ENCODE data around the gene PBX1. TPM values are rescaled to one million over a fixed set of nuclear protein-coding genes. Genes with fewer than 3 reads are reported as not detected.

Gene PBX1
- total and polyA plus RNA-seq, 2 of the 4 experiments (the other 2 are of a cell fraction): 13.9 to 17.9 TPM

- no peak overlapping the region for H3K4me2 ChIP-seq (ENCODE audit: low read depth, low read length)
- no peak overlapping the region for H4K5ac ChIP-seq (ENCODE audit: low read depth, low read length)
- intact Hi-C loops (cut with micrococcal nuclease): no loop called here
- CTCF ChIA-PET: interaction anchor here (0.5 kb wide), 1 partner anchor 144 kb away, joined by 5 read pairs; no protein-coding TSS in a partner anchor
- no peak overlapping the region for H3K9ac ChIP-seq (ENCODE audit: low read depth, low read length)
- no peaks in the 10 kb centered on the region for H3K79me1 ChIP-seq (ENCODE audit: low read depth in 1 of 2, low read length in 2 of 2)
- no peaks in the 10 kb centered on the region for H4K20me1 ChIP-seq (ENCODE audit: insufficient read depth, low read length)
- no peak overlapping the region for H3K4ac ChIP-seq (ENCODE audit: low read depth, low read length)
- no peak overlapping the region for H2BK120ac ChIP-seq (ENCODE audit: low read depth, low read length)
- POLR2A ChIA-PET (ENCODE audit: unreplicated experiment): no interaction called here
- H3K14ac ChIP-seq (replicated peaks; ENCODE audit: low read depth, low read length): no peak overlapping the region
- no peak overlapping the region for H2BK20ac ChIP-seq (ENCODE audit: low read depth, low read length)
- H3K27ac ChIP-seq (ENCODE audit: insufficient read depth, low read length): no peak overlapping the region
- no peak overlapping the region for H4K8ac ChIP-seq (ENCODE audit: low read depth in 2 of 2, low read length in 2 of 2)
- no CpG with 5 or more reads among the region's 11 CpGs for WGBS, 2 experiments (ENCODE audit: extremely low coverage in 2 of 2, insufficient read length in 1 of 2)
- TF ChIP-seq FOS (IDR thresholded peaks at IDR 0.05; ENCODE audit: low read depth, low read length) (no peak), MAFK (IDR thresholded peaks at IDR 0.05; ENCODE audit: low read depth, low read length) (no peak), CTCF (conservative IDR thresholded peaks at IDR 0.05; ENCODE audit: low read depth, low read length) (no peak), ELK1 (IDR thresholded peaks at IDR 0.05; ENCODE audit: borderline replicate concordance, low read depth, low read length) (no peak), CHD1 (IDR thresholded peaks at IDR 0.05; ENCODE audit: low read depth, low read length) (no peak), MXI1 (IDR thresholded peaks at IDR 0.05; ENCODE audit: borderline replicate concordance, low read depth, low read length) (no peak), RCOR1 (IDR thresholded peaks at IDR 0.05; ENCODE audit: insufficient replicate concordance, low read length) (no peak), MAZ (IDR thresholded peaks at IDR 0.05; ENCODE audit: borderline replicate concordance, low read depth, low read length) (no peak), SMC3 (IDR thresholded peaks at IDR 0.05; ENCODE audit: low read depth, low read length) (no peak), RFX5 (IDR thresholded peaks at IDR 0.05; ENCODE audit: low read depth, low read length) (no peak), NFE2L2 (IDR thresholded peaks at IDR 0.05; ENCODE audit: low read depth, low read length) (no peak), RAD21 (IDR thresholded peaks at IDR 0.05; ENCODE audit: low read length) (no peak), POLR2A (IDR thresholded peaks at IDR 0.05; ENCODE audit: low read depth, low read length) (no peak), USF2 (IDR thresholded peaks at IDR 0.05; ENCODE audit: low read depth, low read length) (no peak), BHLHE40 (IDR thresholded peaks at IDR 0.05; ENCODE audit: low read depth, low read length) (no peak), CEBPB (IDR thresholded peaks at IDR 0.05; ENCODE audit: low read depth, low read length) (no peak)
- no peak overlapping the region for H3K23ac ChIP-seq (ENCODE audit: low read depth, low read length)
- H3K27me3 ChIP-seq (ENCODE audit: control insufficient read depth, insufficient read depth, low read length): no peaks in the 10 kb centered on the region
- no peaks in the 10 kb centered on the region; the same call in 1 of the 2 replicates for H3K4me1 ChIP-seq (ENCODE audit: control insufficient read depth, insufficient read depth, low read length)
- H4K91ac ChIP-seq (ENCODE audit: insufficient read depth, low read depth, low read length): no peak overlapping the region
- H2AK5ac ChIP-seq (ENCODE audit: low read depth, low read length): no peak overlapping the region
- no peak overlapping the region for H2BK5ac ChIP-seq (ENCODE audit: low read depth, low read length, poor library complexity, severe bottlenecking)
- H3K9me1 ChIP-seq (ENCODE audit: insufficient read depth, low read length): no peaks in the 10 kb centered on the region
- H3K9me3 ChIP-seq (ENCODE audit: control insufficient read depth, insufficient read depth, low read length): no peaks in the 10 kb centered on the region
- H3K36me3 ChIP-seq (ENCODE audit: control insufficient read depth, insufficient read depth, low read length): peaks cover 3% of the 10 kb centered on the region; the same call in 1 of the 2 replicates
- H2AFZ ChIP-seq (replicated peaks; ENCODE audit: low read length, poor library complexity): no peak overlapping the region
- H3K18ac ChIP-seq (ENCODE audit: low read depth, low read length): no peak overlapping the region
- ATAC-seq (ENCODE audit: low read depth): no peak
- BruUV-seq (replicated peaks): no TSS peak
- H2AK9ac ChIP-seq (replicated peaks; ENCODE audit: low read depth, low read length, poor library complexity): no peak overlapping the region
- DNase-seq: no peak
- in situ Hi-C loops (cut with MboI; ENCODE audit: low sequenced_read_pairs): no loop called here
- H3K56ac ChIP-seq (ENCODE audit: extremely low read depth, insufficient read depth, low read length): no peak overlapping the region
- dilution Hi-C loops (cut with HindIII; ENCODE audit: low sequenced_read_pairs, unreplicated experiment): no loop called here
- no peak overlapping the region for H3K4me3 ChIP-seq (ENCODE audit: insufficient read depth, low read depth, low read length)
- H2BK15ac ChIP-seq (ENCODE audit: low read depth, low read length): no peak overlapping the region
Observed at GRCh38 chr1:164688791-164689190, 129.8 kb downstream of the PBX1 start.
